ENCODE data around the gene RNF38. TPM values are rescaled to one million over a fixed set of nuclear protein-coding genes. Genes with fewer than 3 reads are reported as not detected.

Gene RNF38
- total RNA-seq, 1 experiment from 2014 or later = 18.1 TPM

DNA sequence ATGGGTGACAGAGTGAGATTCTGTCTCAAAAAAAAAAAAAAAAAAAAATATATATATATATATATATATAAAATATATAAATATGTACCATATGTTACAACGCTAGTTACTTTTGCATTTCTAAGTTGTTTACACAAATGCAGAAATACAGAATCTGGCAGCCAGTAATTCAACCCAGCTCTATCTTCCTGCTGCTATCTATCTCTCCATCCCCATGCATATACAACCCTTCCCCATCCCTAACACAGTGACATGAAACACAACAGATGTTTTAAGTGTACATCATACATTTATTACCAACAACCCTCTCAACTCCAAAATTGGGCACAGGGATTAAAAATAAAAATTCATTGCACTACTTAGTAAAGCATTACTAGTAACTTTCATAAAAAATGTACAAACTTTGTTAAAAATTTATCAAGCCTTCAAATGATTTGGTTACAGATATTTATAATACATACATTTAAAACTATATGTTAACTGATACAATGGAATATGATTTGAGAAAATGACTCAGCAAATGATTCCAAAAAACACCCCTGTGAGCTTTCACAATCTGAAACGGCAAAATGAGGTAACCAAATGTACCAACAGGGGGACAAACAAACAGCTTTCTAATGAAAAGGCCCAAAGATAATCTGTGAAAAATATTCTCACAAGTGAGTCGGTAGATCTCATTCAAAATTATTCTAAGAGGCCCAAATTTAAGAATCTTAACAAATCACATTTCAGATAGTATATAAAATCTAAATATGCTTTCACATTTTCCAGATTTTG is 63.8 kb downstream of the RNF38 start:
- Histone ChIP-seq H3K9me3 (ENCODE audit: control insufficient read depth in 1 of 2, insufficient read depth in 1 of 2, low read depth in 1 of 2, low read length in 2 of 2) (no peaks in the 10 kb centered on the region), H3K36me3 (ENCODE audit: control insufficient read depth in 1 of 2, insufficient read depth in 2 of 2, low read length in 2 of 2) (peaks cover 9 to 20% of the 10 kb centered on the region in 2 experiments; a peak in 2 of 4 replicates), H3K4me3 (replicated peaks in 1 of 2; ENCODE audit: low read depth in 1 of 2, low read length in 2 of 2) (no peak overlapping the region), H3K9ac (ENCODE audit: low read length) (no peak overlapping the region), H3K79me2 (ENCODE audit: insufficient read depth, low read length) (no peaks in the 10 kb centered on the region), H3K4me2 (ENCODE audit: low read length) (no peak overlapping the region), H4K20me1 (ENCODE audit: insufficient read depth) (no peaks in the 10 kb centered on the region), H3K9me2 (ENCODE audit: insufficient read depth) (no peaks in the 10 kb centered on the region), H3K27ac (ENCODE audit: low read depth, low read length) (no peak overlapping the region), H3K4me1 (ENCODE audit: control insufficient read depth in 1 of 2, insufficient read depth in 2 of 2, low read length in 2 of 2) (no peaks in the 10 kb centered on the region), H3K27me3 (ENCODE audit: insufficient read depth, low read length) (no peaks in the 10 kb centered on the region), H2AFZ (ENCODE audit: low read depth, low read length, poor library complexity, severe bottlenecking) (no peak overlapping the region)
- DNase-seq (ENCODE audit: low read depth, low spot score) = no peak
- intact Hi-C loops (cut with micrococcal nuclease) = no loop called here
- ChIA-PET RAD21 (ENCODE audit: low non-redundant PET in 1 of 2, low total read pairs in 2 of 2, uncharacterized antibody in 2 of 2, unreplicated experiment in 2 of 2) (no interaction called here), POLR2A (no interaction called here), CTCF (no interaction called here)
- no peak for ATAC-seq
- TF ChIP-seq FOSL1 (IDR thresholded peaks at IDR 0.05; ENCODE audit: low read depth) (no peak), ATF3 (IDR thresholded peaks at IDR 0.05) (no peak), RAD21 (IDR thresholded peaks at IDR 0.05; ENCODE audit: low read depth) (no peak), EZH2phosphoT487 (IDR thresholded peaks at IDR 0.05; ENCODE audit: borderline replicate concordance) (no peak), ELF1 (IDR thresholded peaks at IDR 0.05; ENCODE audit: borderline replicate concordance, low read depth) (no peak), CBX3 (IDR thresholded peaks at IDR 0.05; ENCODE audit: low read depth) (no peak)
- TF ChIP-seq, protein P1, sequence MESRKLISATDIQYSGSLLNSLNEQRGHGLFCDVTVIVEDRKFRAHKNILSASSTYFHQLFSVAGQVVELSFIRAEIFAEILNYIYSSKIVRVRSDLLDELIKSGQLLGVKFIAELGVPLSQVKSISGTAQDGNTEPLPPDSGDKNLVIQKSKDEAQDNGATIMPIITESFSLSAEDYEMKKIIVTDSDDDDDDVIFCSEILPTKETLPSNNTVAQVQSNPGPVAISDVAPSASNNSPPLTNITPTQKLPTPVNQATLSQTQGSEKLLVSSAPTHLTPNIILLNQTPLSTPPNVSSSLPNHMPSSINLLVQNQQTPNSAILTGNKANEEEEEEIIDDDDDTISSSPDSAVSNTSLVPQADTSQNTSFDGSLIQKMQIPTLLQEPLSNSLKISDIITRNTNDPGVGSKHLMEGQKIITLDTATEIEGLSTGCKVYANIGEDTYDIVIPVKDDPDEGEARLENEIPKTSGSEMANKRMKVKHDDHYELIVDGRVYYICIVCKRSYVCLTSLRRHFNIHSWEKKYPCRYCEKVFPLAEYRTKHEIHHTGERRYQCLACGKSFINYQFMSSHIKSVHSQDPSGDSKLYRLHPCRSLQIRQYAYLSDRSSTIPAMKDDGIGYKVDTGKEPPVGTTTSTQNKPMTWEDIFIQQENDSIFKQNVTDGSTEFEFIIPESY (IDR thresholded peaks at IDR 0.05; ENCODE audit: extremely low read depth, insufficient replicate concordance, low read length) = no peak
- no TSS peak for BruUV-seq (replicated peaks)
